H54 (cell line): ENCODE data around the gene INTS2.
A peak's percentile ranks its signal among the peaks of the same experiment; 100 is the strongest.
"Not testable (repeated sequence)": the region's sequence is repeated elsewhere in the genome, so short reads cannot be mapped to it uniquely, and the experiment has no call there.

Experiments
- DNase-seq: peaks from one replicate; pipeline ENCODE4 v3.0.0; 2011; ENCODE audit warnings: low spot score, mixed read lengths; ENCODE audit not compliant: insufficient read length
- FAIRE-seq: peaks from 3 replicates; lab custom pipeline; 2011; peaks lifted over from hg19 to GRCh38; lab: Jason Lieb, UNC
- POLR2A ChIP-seq: IDR thresholded peaks from 2 replicates; pipeline ENCODE4 v1.6.1; 2011; ENCODE audit warnings: low read depth, mild to moderate bottlenecking, low read length

INTS2 gene

DNA sequence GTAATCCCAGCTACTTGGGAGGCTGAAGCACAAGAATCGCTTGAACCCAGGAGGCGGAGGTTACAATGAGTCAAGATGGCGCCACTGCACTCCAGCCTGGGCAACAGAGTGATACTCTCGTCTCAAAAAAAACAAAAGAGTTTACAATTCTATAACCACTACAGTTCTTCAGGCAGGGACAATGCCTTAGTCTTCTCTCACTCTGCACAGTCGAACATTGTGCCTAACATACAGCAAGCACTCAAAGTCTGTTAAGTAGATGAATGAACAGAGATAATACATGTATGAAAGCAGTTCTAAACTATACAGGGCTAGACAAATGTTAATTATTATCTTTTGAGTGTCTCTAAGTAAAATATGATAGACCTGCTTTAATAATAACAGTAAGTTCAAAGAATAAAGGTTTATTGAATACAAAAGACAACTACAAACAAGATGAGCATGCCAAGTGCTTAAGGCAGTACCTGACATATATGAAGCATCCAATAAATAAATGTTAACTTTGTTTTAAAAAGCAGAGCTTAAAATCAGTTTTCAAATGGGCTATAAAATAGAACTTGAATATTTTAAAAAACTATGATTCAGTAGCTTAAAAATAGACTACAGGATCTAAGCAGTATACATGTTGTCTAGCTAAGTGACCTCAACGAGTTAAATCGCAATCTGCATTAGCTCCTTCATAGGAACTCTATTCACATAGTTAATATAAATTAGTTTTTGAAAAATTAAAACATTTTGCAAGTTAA, 19.3 kb downstream of the INTS2 start:
- no peak for DNase-seq
- FAIRE-seq: no peak
- TF ChIP-seq POLR2A: no peak

GRCh38 chr17:61907361-61907760, 20.4 kb downstream of the INTS2 start:
- no peak for DNase-seq
- no peak for FAIRE-seq
- no peak for TF ChIP-seq POLR2A

GRCh38 chr17:61904094-61904710, 23.6 kb downstream of the INTS2 start:
- no peak for TF ChIP-seq POLR2A
- no peak for FAIRE-seq

DNA sequence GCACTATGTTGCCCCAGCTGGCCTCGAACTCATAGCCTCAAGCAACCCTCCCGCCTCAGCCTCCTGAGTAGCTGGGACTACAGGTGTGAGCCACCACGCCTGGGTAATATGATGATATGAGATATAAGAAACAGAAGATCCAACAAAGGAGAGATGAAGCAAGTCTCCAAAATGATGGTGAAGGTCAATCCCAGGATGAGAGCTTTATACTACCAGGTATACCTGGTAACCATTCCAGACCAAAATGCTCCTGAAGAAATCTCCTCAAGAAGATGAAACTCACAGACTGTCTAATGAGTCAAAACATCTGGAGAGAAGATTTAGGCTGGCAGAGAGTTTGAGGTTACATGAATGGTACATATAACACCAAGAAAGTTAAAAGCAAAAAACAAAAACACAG, 24.5 kb downstream of the INTS2 start:
- TF ChIP-seq POLR2A: no peak
- no peak for DNase-seq
- FAIRE-seq: no peak

More at GRCh38 chr17:61904094-61904710, 23.6 kb downstream of the INTS2 start:
- no peak for DNase-seq

- FAIRE-seq (no peak), DNase-seq (no peak)
- TF ChIP-seq POLR2A: no peak
These were observed 30.1 kb downstream of the INTS2 start for GRCh38 chr17:61897548-61898180.

- no peak for DNase-seq
- no peak for FAIRE-seq
- TF ChIP-seq POLR2A: no peak
These were observed 32.4 kb downstream of the INTS2 start for GRCh38 chr17:61895391-61895790.

DNA sequence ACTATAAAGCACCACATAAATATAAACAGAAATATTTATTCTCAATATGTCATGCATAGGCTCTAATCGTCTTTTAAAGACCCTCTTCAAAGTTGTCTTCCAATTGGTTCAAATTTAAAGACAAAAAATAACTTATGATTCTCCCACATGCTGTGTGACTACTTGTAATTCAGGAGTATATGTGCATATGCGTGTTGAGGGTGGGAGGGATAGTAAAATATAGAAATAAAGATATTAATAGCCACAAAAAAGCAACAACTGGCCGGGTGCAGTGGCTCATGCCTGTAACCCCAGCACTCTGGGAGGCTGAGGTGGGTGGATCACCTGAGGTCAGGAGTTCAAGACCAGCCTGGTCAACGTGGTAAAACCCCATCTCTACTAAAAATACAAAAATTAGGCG, 33.5 kb downstream of the INTS2 start:
- FAIRE-seq, DNase-seq: not testable (repeated sequence)

DNA sequence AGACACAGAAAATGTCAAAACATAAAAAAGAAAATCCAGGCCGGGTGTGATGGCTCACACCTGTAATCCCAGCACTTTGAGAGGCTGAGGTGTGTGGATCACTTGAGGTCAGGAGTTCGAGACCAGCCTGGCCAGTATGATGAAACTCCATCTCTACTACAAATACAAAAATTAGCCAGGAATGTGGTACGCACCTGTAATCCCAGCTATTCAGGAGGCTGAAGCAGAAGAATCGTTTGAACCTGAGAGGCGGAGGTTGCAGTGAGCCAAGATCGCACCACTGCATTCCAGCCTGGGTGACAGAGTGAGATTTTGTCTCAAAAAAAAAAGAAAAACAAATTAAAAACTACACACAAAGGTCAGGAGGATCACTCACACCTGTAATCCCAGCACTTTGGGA, 40.0 kb downstream of the INTS2 start:
- FAIRE-seq, DNase-seq: not testable (repeated sequence)

- not testable (repeated sequence) for FAIRE-seq, DNase-seq
These were observed 41.9 kb downstream of the INTS2 start for GRCh38 chr17:61885865-61886264.

- FAIRE-seq (no peak), DNase-seq (no peak)
- no peak for TF ChIP-seq POLR2A
These were observed 42.9 kb downstream of the INTS2 start for GRCh38 chr17:61884864-61885263.

DNA sequence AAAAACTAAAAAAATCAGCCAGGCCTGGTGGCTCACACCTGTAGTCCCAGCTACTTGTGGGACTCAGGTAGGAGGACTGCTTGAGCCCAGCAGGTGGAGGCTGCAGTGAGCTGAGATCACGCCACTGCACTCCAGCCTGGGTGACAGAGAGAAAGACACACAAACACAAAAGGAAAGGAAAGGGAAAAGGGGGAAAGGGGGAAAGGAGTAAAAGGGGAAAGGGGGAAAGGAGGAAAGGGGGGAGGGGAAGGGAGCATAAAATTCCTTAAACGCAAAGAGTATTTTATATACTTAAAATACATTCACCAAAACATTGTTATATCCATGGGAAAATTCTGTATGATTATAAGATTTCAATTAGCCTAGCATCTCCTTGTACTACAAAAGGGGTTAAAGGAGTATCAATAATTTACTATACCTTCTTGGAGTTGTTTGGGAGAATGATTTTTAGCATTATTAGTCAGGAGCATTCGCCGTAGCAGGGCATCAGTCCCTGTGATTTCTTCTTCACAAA, 47.1 kb downstream of the INTS2 start:
- DNase-seq (no peak), FAIRE-seq (no peak)
- no peak for TF ChIP-seq POLR2A

GRCh38 chr17:61878984-61879612, 48.7 kb downstream of the INTS2 start:
- no peak for TF ChIP-seq POLR2A
- FAIRE-seq (no peak), DNase-seq (no peak)

DNA sequence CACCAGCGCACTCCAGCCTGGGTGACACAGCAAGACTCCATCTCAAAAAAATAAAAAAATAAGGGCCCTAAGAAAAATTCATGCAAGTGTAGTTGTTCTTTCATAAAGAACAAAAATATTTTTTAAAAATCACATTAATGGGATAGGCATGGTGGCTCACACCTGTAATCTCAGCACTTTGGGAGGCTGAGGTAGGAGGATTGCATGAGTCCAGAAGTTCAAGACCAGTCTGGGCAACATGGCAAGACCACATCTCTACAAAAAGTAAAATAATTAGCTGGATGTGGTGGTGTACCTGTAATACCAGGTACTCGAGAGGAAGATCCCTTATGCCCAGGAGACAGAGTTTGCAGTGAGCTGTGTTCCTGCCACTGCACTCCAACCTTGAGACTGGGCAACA, 49.3 kb downstream of the INTS2 start:
- no peak for FAIRE-seq
- TF ChIP-seq POLR2A: no peak
- DNase-seq: no peak

DNA sequence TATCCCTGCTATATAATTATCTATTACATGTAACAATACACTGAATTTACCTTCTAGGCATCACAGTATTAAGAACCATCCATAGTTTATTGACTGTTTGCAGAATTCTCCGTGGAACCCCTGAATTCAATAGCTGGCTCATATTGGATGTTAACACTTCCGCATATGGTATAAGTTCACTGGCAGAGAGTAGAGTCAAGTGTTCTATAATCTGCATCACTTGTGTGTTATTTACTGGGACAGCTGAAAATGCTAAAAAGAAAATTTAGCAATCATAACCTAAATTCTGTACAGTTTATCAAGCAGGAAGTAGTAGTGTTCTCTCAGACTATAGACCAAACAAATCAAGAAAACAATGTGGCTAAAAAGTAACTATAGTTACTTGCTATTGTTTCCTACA, 49.9 kb downstream of the INTS2 start:
- no peak for DNase-seq
- TF ChIP-seq POLR2A: no peak
- FAIRE-seq: peak; percentile 43
